Endothelial cell of umbilical vein (primary cell): ENCODE data around the gene FBXW7. TPM values are rescaled to one million over a fixed set of nuclear protein-coding genes. Genes with fewer than 3 reads are reported as not detected.

ENCODE experiments used
- BruUV-seq: library from RNA; stranded (reverse); fragments of 400-500 nt; replicated peaks from 2 replicates; lab custom pipeline; 2021; lab: Mats Ljungman, UMichigan
- CTCF ChIA-PET: fragments of 300-600, 350-600 bp; sonication (Branson Sonifier 250); formaldehyde crosslinking; loops from one replicate; lab custom pipeline; 2021; ENCODE audit warnings: antibody characterized with exemption, inconsistent platforms; lab: Charles Lee
- POLR2A ChIA-PET: fragments of 300-600, 350-600 bp; sonication (Branson Sonifier 250); formaldehyde crosslinking; loops from one replicate; lab custom pipeline; 2021; ENCODE audit warnings: antibody characterized with exemption, inconsistent platforms; lab: Charles Lee
- DNase-seq: peaks from one replicate; pipeline ENCODE4 v3.0.0-alpha.2; 2011; ENCODE audit warnings: low read depth, low spot score
- FAIRE-seq: peaks from 2 replicates; lab custom pipeline; 2011; peaks lifted over from hg19 to GRCh38; lab: Jason Lieb, UNC
- H2AFZ ChIP-seq: 2 replicates; pipeline ENCODE4 v1.6.0; 2012; ENCODE audit warnings: low read depth, low read length, control low read depth, inconsistent platforms
- H3K27ac ChIP-seq: 2 replicates; pipeline ENCODE4 v1.5.1; 2011; ENCODE audit warnings: low read depth, mild to moderate bottlenecking, control low read depth, low read length, moderate library complexity; ENCODE audit not compliant: insufficient read depth
- H3K27me3 ChIP-seq, 2 experiments: 2 replicates each; pipeline versions ENCODE4 v1.6.0 to v1.6.1; 2011; ENCODE audit warnings: low read length in 2 of 2, mixed read lengths in 1 of 2; ENCODE audit not compliant: control insufficient read depth in 2 of 2, insufficient read depth in 2 of 2
- H3K36me3 ChIP-seq, 2 experiments: 2 replicates in 1 of 2; 3 replicates in 1 of 2; pipeline ENCODE4 v1.5.1; 2011; ENCODE audit warnings: low read length in 2 of 2, mild to moderate bottlenecking in 1 of 2, moderate library complexity in 1 of 2; ENCODE audit not compliant: control insufficient read depth in 2 of 2, insufficient read depth in 2 of 2; ENCODE audit errors: extremely low read depth in 1 of 2
- H3K4me1 ChIP-seq: 3 replicates; pipeline ENCODE4 v1.5.1; 2011; ENCODE audit warnings: mild to moderate bottlenecking, low read length; ENCODE audit not compliant: control insufficient read depth, insufficient read depth; ENCODE audit errors: extremely low read depth
- H3K4me2 ChIP-seq: 2 replicates; pipeline ENCODE4 v1.6.1; 2011; ENCODE audit warnings: low read length, control low read depth, mixed read lengths; ENCODE audit not compliant: insufficient read depth
- H3K4me3 ChIP-seq, 3 experiments: fragments of 200-600 bp in 1 of 3; sonication (generic), shearing (Covaris generic) in 1 of 3; replicated peaks in 1 of 3; 2 replicates each; pipeline ENCODE4 v1.5.1; 2011 to 2016; ENCODE audit warnings: control low read depth in 3 of 3, low read length in 3 of 3, mild to moderate bottlenecking in 2 of 3, inconsistent platforms in 1 of 3, low read depth in 1 of 3, moderate library complexity in 1 of 3; ENCODE audit not compliant: insufficient read depth in 1 of 3
- H3K79me2 ChIP-seq: 2 replicates; pipeline ENCODE4 v1.6.0; 2012; ENCODE audit warnings: low read length, inconsistent platforms; ENCODE audit not compliant: control insufficient read depth, insufficient read depth
- H3K9ac ChIP-seq: replicated peaks from 2 replicates; pipeline ENCODE3; 2011; ENCODE audit warnings: low read length, control low read depth; ENCODE audit not compliant: insufficient read depth; ENCODE audit errors: extremely low read depth
- H3K9me1 ChIP-seq: replicated peaks from 3 replicates; pipeline ENCODE4 v1.6.0; 2011; ENCODE audit warnings: mild to moderate bottlenecking, low read length; ENCODE audit not compliant: control insufficient read depth, insufficient read depth; ENCODE audit errors: extremely low read depth
- H3K9me3 ChIP-seq: replicated peaks from 2 replicates; pipeline ENCODE4 v1.5.1; 2012; ENCODE audit warnings: low read length, inconsistent platforms; ENCODE audit not compliant: control insufficient read depth, insufficient read depth
- H4K20me1 ChIP-seq: replicated peaks from 2 replicates; pipeline ENCODE3; 2011; ENCODE audit warnings: mild to moderate bottlenecking, low read length; ENCODE audit not compliant: control insufficient read depth, insufficient read depth; ENCODE audit errors: extremely low read depth
- CTCF ChIP-seq, 2 donors: IDR thresholded peaks; 1 replicate in 1 of 2; 2 replicates in 1 of 2; pipeline ENCODE4 v1.5.1; 2011; ENCODE audit warnings: low read length in 2 of 2, mild to moderate bottlenecking in 2 of 2, moderate library complexity in 2 of 2, control low read depth in 1 of 2, inconsistent platforms in 1 of 2, low read depth in 1 of 2; ENCODE audit not compliant: insufficient read depth in 1 of 2; ENCODE audit errors: extremely low read depth in 1 of 2
- GATA2 ChIP-seq: IDR thresholded peaks from 2 replicates; pipeline ENCODE4 v1.7.0; 2011; ENCODE audit warnings: low read depth, mild to moderate bottlenecking, moderate library complexity, mixed read lengths, low read length; ENCODE audit not compliant: insufficient read length, insufficient read depth
- JUN ChIP-seq: IDR thresholded peaks from 2 replicates; pipeline ENCODE4 v1.6.1; 2011; ENCODE audit warnings: borderline replicate concordance, low read depth; ENCODE audit not compliant: insufficient read length, insufficient read depth
- MAX ChIP-seq: IDR thresholded peaks from 2 replicates; pipeline ENCODE4 v1.6.1; 2011; ENCODE audit not compliant: insufficient read depth, insufficient read length
- MYC ChIP-seq: IDR thresholded peaks from one replicate; pipeline ENCODE4 v1.6.1; 2011; ENCODE audit warnings: mild to moderate bottlenecking, low read depth, low read length
- POLR2AphosphoS5 ChIP-seq: IDR thresholded peaks from 2 replicates; pipeline ENCODE4 v1.6.1; 2012; ENCODE audit warnings: low read depth, mild to moderate bottlenecking, control low read depth, low read length, moderate library complexity; ENCODE audit not compliant: insufficient read depth
- dilution Hi-C: fragments of 300-500 bp; cut with MboI; formaldehyde crosslinking; loops from one replicate; pipeline ENCODE4 v1.15.0; 2019; ENCODE audit warnings: low sequenced_read_pairs; ENCODE audit not compliant: extremely low pct_ligation_motif_present
- intact Hi-C: fragments of 100-400 bp; cut with micrococcal nuclease; formaldehyde crosslinking; loops from one replicate; pipeline ENCODE4 v1.10.0; 2022
- polyA plus RNA-seq, 4 experiments: library from polyadenylated mRNA; depleted of rRNA in 3 of 4; stranded (reverse) in 3 of 4; unstranded in 1 of 4; fragments of >200 nt; gene quantifications; 2 replicates each; pipeline versions ENCODE4 v1.2.1 to v1.2.3, GENCODE V29; 2011 to 2012; ENCODE audit warnings: missing spikeins in 1 of 4
- total RNA-seq: library from RNA; stranded (reverse); gene quantifications from 2 replicates; pipeline ENCODE4 v1.2.3, GENCODE V29; 2021

FBXW7 gene
- total and polyA plus RNA-seq, 2 donors (not counting 3 experiments of a cell fraction or from before 2014, with no cell fraction given) = 7.0 to 28.1 TPM

GRCh38 chr4:152529880-152530279, 6.0 kb downstream of the FBXW7 start:
- H3K79me2 ChIP-seq = peaks cover 80% of the 10 kb centered on the region
- H3K4me1 ChIP-seq = peaks cover 12% of the 10 kb centered on the region
- intact Hi-C loops = no loop called here
- FAIRE-seq (no peak), DNase-seq (no peak)
- no peak overlapping the region for H3K9ac ChIP-seq
- no peak overlapping the region for H3K27ac ChIP-seq
- no peaks in the 10 kb centered on the region for H4K20me1 ChIP-seq
- POLR2A ChIA-PET = no interaction called here
- no peaks in the 10 kb centered on the region for H3K27me3 ChIP-seq
- TF ChIP-seq CTCF (IDR thresholded peaks at IDR 0.05; ENCODE audit: extremely low read depth in 1 of 2, insufficient read depth in 1 of 2, low read depth in 1 of 2, low read length in 2 of 2) = no peak
- TF ChIP-seq MAX = no peak
- TF ChIP-seq POLR2AphosphoS5 = no peak
- TF ChIP-seq JUN = no peak
- TF ChIP-seq MYC = no peak
- TF ChIP-seq GATA2 = no peak
- no peak overlapping the region for H3K4me2 ChIP-seq
- H3K9me3 ChIP-seq = no peaks in the 10 kb centered on the region
- H3K9me1 ChIP-seq = peaks cover 2% of the 10 kb centered on the region
- H2AFZ ChIP-seq = no peak overlapping the region
- dilution Hi-C loops = no loop called here
- no peaks in the 10 kb centered on the region for H3K36me3 ChIP-seq
- H3K4me3 ChIP-seq = no peak overlapping the region
- BruUV-seq = no TSS peak
- CTCF ChIA-PET = interaction anchor here (0.7 to 3.3 kb wide), 3 partner anchors 9 to 29 kb away, joined by 3 to 25 read pairs (median 5); no protein-coding TSS in a partner anchor
